Liver (tissue), 9 donors: ENCODE results near the gene TRAIP. TPM values are rescaled to one million over a fixed set of nuclear protein-coding genes. Genes with fewer than 3 reads are reported as not detected.

Source experiments
- DNase-seq: peaks from one replicate; pipeline ENCODE4 v3.0.0-alpha.2; 2017; ENCODE audit warnings: low spot score
- H3K27ac ChIP-seq, 2 donors: one replicate each; pipeline ENCODE4 v1.7.0; 2013; ENCODE audit warnings: inconsistent platforms in 2 of 2, low read length in 2 of 2, control low read depth in 1 of 2, low read depth in 1 of 2, mild to moderate bottlenecking in 1 of 2
- H3K27me3 ChIP-seq, 4 donors: one replicate each; pipeline versions ENCODE4 v1.6.1 to v1.7.0; 2013; ENCODE audit warnings: low read length in 3 of 4, inconsistent platforms in 1 of 4, mild to moderate bottlenecking in 1 of 4, moderate library complexity in 1 of 4; ENCODE audit not compliant: control insufficient read depth in 4 of 4, insufficient read depth in 4 of 4
- H3K36me3 ChIP-seq, 4 donors: one replicate each; pipeline versions ENCODE4 v1.6.1 to v1.7.0; 2013; ENCODE audit warnings: low read length in 3 of 4, mild to moderate bottlenecking in 3 of 4, low read depth in 1 of 4, moderate library complexity in 1 of 4; ENCODE audit not compliant: control insufficient read depth in 4 of 4, insufficient read depth in 3 of 4
- H3K4me1 ChIP-seq, 4 donors: one replicate each; pipeline versions ENCODE4 v1.6.1 to v1.7.0; 2013; ENCODE audit warnings: low read length in 3 of 4, mild to moderate bottlenecking in 3 of 4, moderate library complexity in 1 of 4; ENCODE audit not compliant: control insufficient read depth in 4 of 4, insufficient read depth in 4 of 4
- H3K4me3 ChIP-seq, 3 donors: one replicate each; pipeline versions ENCODE4 v1.6.1 to v1.7.0; 2013; ENCODE audit warnings: low read length in 3 of 3, control low read depth in 1 of 3, low read depth in 1 of 3, mild to moderate bottlenecking in 1 of 3
- H3K9ac ChIP-seq, 2 donors: one replicate each; pipeline ENCODE4 v1.7.0; 2013; ENCODE audit warnings: low read length in 2 of 2, mild to moderate bottlenecking in 2 of 2, moderate library complexity in 2 of 2, control low read depth in 1 of 2, low read depth in 1 of 2
- H3K9me3 ChIP-seq, 4 donors: one replicate each; pipeline versions ENCODE4 v1.6.1 to v1.7.0; 2013; ENCODE audit warnings: low read length in 3 of 4; ENCODE audit not compliant: control insufficient read depth in 4 of 4
- EGR1 ChIP-seq, 2 donors: IDR thresholded peaks; 2 replicates each; pipeline ENCODE4 v1.6.1; 2016 to 2018; ENCODE audit warnings: antibody characterized with exemption in 2 of 2, low read depth in 2 of 2
- FOXA1 ChIP-seq: IDR thresholded peaks from 2 replicates; pipeline ENCODE4 v1.6.1; 2016; ENCODE audit warnings: antibody characterized with exemption
- FOXA2 ChIP-seq: IDR thresholded peaks from 2 replicates; pipeline ENCODE4 v1.6.1; 2016; ENCODE audit warnings: antibody characterized with exemption
- GABPA ChIP-seq, 2 donors: IDR thresholded peaks in 1 of 2; conservative IDR thresholded peaks in 1 of 2; 2 replicates each; pipeline ENCODE4 v1.6.1; 2016; ENCODE audit warnings: antibody characterized with exemption in 2 of 2, mild to moderate bottlenecking in 1 of 2, moderate library complexity in 1 of 2
- HNF4A ChIP-seq, 2 donors: conservative IDR thresholded peaks; 2 replicates each; pipeline ENCODE4 v1.6.1; 2016; ENCODE audit warnings: antibody characterized with exemption in 2 of 2, mild to moderate bottlenecking in 2 of 2
- JUND ChIP-seq, 2 donors: IDR thresholded peaks; 2 replicates each; pipeline ENCODE4 v1.6.1; 2016; ENCODE audit warnings: antibody characterized with exemption in 2 of 2
- NR2F2 ChIP-seq: IDR thresholded peaks from 2 replicates; pipeline ENCODE4 v1.6.1; 2016; ENCODE audit warnings: antibody characterized with exemption
- RAD21 ChIP-seq, 2 donors: IDR thresholded peaks; 2 replicates each; pipeline ENCODE4 v1.6.1; 2016; ENCODE audit warnings: antibody characterized with exemption in 2 of 2, mild to moderate bottlenecking in 2 of 2
- RXRA ChIP-seq, 2 donors: IDR thresholded peaks; 2 replicates each; pipeline ENCODE4 v1.6.1; 2017 to 2018; ENCODE audit warnings: antibody characterized with exemption in 2 of 2, mild to moderate bottlenecking in 1 of 2
- SP1 ChIP-seq: IDR thresholded peaks from 2 replicates; pipeline ENCODE4 v1.6.1; 2018; ENCODE audit warnings: antibody characterized with exemption, mild to moderate bottlenecking
- TAF1 ChIP-seq: conservative IDR thresholded peaks from 2 replicates; pipeline ENCODE4 v1.6.1; 2016; ENCODE audit warnings: antibody characterized with exemption, mild to moderate bottlenecking
- YY1 ChIP-seq: IDR thresholded peaks from 2 replicates; pipeline ENCODE4 v1.6.1; 2016; ENCODE audit warnings: antibody characterized with exemption, mild to moderate bottlenecking
- WGBS: extraction: QIAGEN DNeasy Blood & Tissue Kit; methylation state at CpG from one replicate; pipeline ENCODE4 v1.1.7; 2013; 5-methylcytosine and 5-hydroxymethylcytosine counted together
- polyA plus RNA-seq, 2 donors: library from polyadenylated mRNA; stranded (reverse) in 1 of 2; unstranded in 1 of 2; fragments of 200-250 nt in 1 of 2; fragments of >200 nt in 1 of 2; fragmentation: Nextera tagmentation in 1 of 2; extraction: Ambion mirVana in 1 of 2; gene quantifications; one replicate each; pipeline versions ENCODE4 v1.2.1 to v1.2.3, GENCODE V29; 2013 to 2015
- total RNA-seq, 2 donors: library from RNA; depleted of rRNA; stranded (reverse); fragments of >200 nt; gene quantifications; one replicate each; pipeline ENCODE4 v1.2.3, GENCODE V29; 2014
- TF ChIP-seq, protein P1 (sequence below): fragments of 150-350 bp; IDR thresholded peaks from 2 replicates; pipeline ENCODE4 v1.5.1; 2017; ENCODE audit warnings: improper control_type of control experiment, low read depth, low read length; ENCODE audit not compliant: missing input control
- TF ChIP-seq, protein P2 (sequence below): IDR thresholded peaks from 2 replicates; pipeline ENCODE4 v1.6.1; 2016; ENCODE audit warnings: antibody characterized with exemption
- TF ChIP-seq, protein P3 (sequence below): IDR thresholded peaks from 2 replicates; pipeline ENCODE4 v1.6.1; 2016; ENCODE audit warnings: antibody characterized with exemption
- TF ChIP-seq, protein P4 (sequence below): IDR thresholded peaks from 2 replicates; pipeline ENCODE4 v1.6.1; 2016; ENCODE audit warnings: antibody characterized with exemption, mild to moderate bottlenecking
- donor health status: healthy.
- donor health status: healthy.
- donor health status: healthy.
- donor health status: healthy.
- donor health status: healthy.

The TRAIP gene
- total and polyA plus RNA-seq, 4 donors: 0.42 to 7.9 (median 0.64) TPM

DNA sequence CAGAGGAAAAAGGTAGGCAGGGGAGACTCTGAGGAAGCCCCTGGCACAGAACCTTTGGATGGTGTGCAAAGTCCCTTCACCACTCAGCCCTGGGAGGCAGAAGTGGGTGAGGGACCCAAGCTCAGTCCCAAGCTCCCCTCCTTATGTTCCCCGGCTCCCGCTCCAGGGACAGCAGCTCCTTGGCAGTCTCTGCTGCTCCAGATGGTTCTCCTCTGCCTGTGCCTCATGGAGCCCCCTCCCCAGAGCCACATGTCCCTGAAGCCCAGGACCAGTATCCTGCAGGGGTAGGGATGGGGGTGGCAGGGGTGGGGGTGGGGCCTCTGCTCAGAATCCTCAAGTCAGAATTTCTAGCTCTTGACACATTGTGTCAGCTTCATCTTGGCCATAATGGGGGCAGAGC lies 21.4 kb upstream of the TRAIP start:
- TF ChIP-seq TAF1 (no peak), RXRA (IDR thresholded peaks at IDR 0.05) (no peak)
- H3K27me3 ChIP-seq: no peaks in the 10 kb centered on the region
- DNase-seq: no peak
- no peaks in the 10 kb centered on the region for H3K36me3 ChIP-seq
- no peaks in the 10 kb centered on the region for H3K9me3 ChIP-seq
- no peak overlapping the region for H3K9ac ChIP-seq
- WGBS: 89% methylated on average over 2 of the region's 2 CpGs
- peaks cover 0 to 9% (median 0%) of the 10 kb centered on the region in 4 donors for H3K4me1 ChIP-seq
- H3K4me3 ChIP-seq: no peak overlapping the region
- H3K27ac ChIP-seq: no peak overlapping the region

DNA sequence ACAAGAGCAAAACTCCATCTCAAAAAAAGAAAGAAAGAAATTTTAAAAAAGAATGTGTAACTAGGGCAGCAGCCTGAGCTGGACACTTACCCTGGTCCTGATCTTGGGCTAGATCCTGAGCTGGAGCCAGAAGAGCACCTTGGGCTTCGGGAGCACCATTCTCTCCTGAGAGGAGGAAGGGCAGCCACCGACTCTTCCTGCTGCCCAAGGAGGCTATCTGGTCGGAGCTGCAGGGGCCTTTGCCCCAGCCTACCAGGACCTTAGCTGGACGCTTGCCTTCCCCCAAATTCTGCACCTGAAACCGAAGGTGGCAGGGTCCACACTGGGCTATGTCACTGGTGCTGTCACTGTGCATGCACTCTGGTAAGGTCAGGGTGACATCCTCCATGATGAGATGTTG lies 20.2 kb upstream of the TRAIP start:
- Histone ChIP-seq H3K4me3 (no peak overlapping the region), H3K4me1 (peaks cover 0 to 1% (median 0%) of the 10 kb centered on the region in 4 donors), H3K9me3 (no peaks in the 10 kb centered on the region), H3K27me3 (no peaks in the 10 kb centered on the region), H3K27ac (no peak overlapping the region), H3K9ac (no peak overlapping the region), H3K36me3 (no peaks in the 10 kb centered on the region)
- DNase-seq: no peak
- TF ChIP-seq EGR1 (IDR thresholded peaks at IDR 0.05; ENCODE audit: low read depth in 2 of 2): no peak
- no peak for TF ChIP-seq NR2F2
- TF ChIP-seq JUND (IDR thresholded peaks at IDR 0.05): no peak
- TF ChIP-seq FOXA1: no peak
- TF ChIP-seq RAD21 (IDR thresholded peaks at IDR 0.05): no peak
- TF ChIP-seq SP1: no peak
- TF ChIP-seq YY1: no peak
- TF ChIP-seq, protein P1, sequence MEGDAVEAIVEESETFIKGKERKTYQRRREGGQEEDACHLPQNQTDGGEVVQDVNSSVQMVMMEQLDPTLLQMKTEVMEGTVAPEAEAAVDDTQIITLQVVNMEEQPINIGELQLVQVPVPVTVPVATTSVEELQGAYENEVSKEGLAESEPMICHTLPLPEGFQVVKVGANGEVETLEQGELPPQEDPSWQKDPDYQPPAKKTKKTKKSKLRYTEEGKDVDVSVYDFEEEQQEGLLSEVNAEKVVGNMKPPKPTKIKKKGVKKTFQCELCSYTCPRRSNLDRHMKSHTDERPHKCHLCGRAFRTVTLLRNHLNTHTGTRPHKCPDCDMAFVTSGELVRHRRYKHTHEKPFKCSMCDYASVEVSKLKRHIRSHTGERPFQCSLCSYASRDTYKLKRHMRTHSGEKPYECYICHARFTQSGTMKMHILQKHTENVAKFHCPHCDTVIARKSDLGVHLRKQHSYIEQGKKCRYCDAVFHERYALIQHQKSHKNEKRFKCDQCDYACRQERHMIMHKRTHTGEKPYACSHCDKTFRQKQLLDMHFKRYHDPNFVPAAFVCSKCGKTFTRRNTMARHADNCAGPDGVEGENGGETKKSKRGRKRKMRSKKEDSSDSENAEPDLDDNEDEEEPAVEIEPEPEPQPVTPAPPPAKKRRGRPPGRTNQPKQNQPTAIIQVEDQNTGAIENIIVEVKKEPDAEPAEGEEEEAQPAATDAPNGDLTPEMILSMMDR: no peak
- TF ChIP-seq, protein P2, sequence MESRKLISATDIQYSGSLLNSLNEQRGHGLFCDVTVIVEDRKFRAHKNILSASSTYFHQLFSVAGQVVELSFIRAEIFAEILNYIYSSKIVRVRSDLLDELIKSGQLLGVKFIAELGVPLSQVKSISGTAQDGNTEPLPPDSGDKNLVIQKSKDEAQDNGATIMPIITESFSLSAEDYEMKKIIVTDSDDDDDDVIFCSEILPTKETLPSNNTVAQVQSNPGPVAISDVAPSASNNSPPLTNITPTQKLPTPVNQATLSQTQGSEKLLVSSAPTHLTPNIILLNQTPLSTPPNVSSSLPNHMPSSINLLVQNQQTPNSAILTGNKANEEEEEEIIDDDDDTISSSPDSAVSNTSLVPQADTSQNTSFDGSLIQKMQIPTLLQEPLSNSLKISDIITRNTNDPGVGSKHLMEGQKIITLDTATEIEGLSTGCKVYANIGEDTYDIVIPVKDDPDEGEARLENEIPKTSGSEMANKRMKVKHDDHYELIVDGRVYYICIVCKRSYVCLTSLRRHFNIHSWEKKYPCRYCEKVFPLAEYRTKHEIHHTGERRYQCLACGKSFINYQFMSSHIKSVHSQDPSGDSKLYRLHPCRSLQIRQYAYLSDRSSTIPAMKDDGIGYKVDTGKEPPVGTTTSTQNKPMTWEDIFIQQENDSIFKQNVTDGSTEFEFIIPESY: no peak
- no peak for TF ChIP-seq RXRA (IDR thresholded peaks at IDR 0.05)
- TF ChIP-seq HNF4A (conservative IDR thresholded peaks at IDR 0.05): no peak
- TF ChIP-seq GABPA (IDR thresholded peaks at IDR 0.05 in 1 of 2, conservative IDR thresholded peaks at IDR 0.05 in 1 of 2): no peak
- no peak for TF ChIP-seq FOXA2
- TF ChIP-seq, protein P3, sequence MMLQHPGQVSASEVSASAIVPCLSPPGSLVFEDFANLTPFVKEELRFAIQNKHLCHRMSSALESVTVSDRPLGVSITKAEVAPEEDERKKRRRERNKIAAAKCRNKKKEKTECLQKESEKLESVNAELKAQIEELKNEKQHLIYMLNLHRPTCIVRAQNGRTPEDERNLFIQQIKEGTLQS: no peak
- no peak for TF ChIP-seq TAF1
- TF ChIP-seq, protein P4, sequence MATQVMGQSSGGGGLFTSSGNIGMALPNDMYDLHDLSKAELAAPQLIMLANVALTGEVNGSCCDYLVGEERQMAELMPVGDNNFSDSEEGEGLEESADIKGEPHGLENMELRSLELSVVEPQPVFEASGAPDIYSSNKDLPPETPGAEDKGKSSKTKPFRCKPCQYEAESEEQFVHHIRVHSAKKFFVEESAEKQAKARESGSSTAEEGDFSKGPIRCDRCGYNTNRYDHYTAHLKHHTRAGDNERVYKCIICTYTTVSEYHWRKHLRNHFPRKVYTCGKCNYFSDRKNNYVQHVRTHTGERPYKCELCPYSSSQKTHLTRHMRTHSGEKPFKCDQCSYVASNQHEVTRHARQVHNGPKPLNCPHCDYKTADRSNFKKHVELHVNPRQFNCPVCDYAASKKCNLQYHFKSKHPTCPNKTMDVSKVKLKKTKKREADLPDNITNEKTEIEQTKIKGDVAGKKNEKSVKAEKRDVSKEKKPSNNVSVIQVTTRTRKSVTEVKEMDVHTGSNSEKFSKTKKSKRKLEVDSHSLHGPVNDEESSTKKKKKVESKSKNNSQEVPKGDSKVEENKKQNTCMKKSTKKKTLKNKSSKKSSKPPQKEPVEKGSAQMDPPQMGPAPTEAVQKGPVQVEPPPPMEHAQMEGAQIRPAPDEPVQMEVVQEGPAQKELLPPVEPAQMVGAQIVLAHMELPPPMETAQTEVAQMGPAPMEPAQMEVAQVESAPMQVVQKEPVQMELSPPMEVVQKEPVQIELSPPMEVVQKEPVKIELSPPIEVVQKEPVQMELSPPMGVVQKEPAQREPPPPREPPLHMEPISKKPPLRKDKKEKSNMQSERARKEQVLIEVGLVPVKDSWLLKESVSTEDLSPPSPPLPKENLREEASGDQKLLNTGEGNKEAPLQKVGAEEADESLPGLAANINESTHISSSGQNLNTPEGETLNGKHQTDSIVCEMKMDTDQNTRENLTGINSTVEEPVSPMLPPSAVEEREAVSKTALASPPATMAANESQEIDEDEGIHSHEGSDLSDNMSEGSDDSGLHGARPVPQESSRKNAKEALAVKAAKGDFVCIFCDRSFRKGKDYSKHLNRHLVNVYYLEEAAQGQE: no peak
- WGBS: 85% methylated on average over 5 of the region's 5 CpGs
